NB4 (cell line): ENCODE data around the gene NTSR2.

Experiments
- DNase-seq: peaks from one replicate; pipeline ENCODE4 v3.0.0; 2010; ENCODE audit warnings: low read depth
- H3K4me3 ChIP-seq: one replicate; pipeline ENCODE4 v1.5.1; 2011; ENCODE audit warnings: mild to moderate bottlenecking, low read depth, low read length, moderate library complexity
- MYC ChIP-seq: IDR thresholded peaks from 2 replicates; pipeline ENCODE4 v1.6.1; 2011; ENCODE audit warnings: low read depth, low read length
- POLR2A ChIP-seq: IDR thresholded peaks from 2 replicates; pipeline ENCODE4 v1.6.1; 2011; ENCODE audit warnings: mild to moderate bottlenecking; ENCODE audit not compliant: insufficient read length; ENCODE audit errors: extremely low read depth
- TF ChIP-seq, protein P1 (sequence below): IDR thresholded peaks from one replicate; pipeline ENCODE4 v1.5.1; 2012; ENCODE audit warnings: low read depth, low read length
- TF ChIP-seq, protein P2 (sequence below): IDR thresholded peaks from 2 replicates; pipeline ENCODE4 v1.6.1; 2011; ENCODE audit warnings: low read depth, low read length

NTSR2 gene, protein sequence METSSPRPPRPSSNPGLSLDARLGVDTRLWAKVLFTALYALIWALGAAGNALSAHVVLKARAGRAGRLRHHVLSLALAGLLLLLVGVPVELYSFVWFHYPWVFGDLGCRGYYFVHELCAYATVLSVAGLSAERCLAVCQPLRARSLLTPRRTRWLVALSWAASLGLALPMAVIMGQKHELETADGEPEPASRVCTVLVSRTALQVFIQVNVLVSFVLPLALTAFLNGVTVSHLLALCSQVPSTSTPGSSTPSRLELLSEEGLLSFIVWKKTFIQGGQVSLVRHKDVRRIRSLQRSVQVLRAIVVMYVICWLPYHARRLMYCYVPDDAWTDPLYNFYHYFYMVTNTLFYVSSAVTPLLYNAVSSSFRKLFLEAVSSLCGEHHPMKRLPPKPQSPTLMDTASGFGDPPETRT

DNA sequence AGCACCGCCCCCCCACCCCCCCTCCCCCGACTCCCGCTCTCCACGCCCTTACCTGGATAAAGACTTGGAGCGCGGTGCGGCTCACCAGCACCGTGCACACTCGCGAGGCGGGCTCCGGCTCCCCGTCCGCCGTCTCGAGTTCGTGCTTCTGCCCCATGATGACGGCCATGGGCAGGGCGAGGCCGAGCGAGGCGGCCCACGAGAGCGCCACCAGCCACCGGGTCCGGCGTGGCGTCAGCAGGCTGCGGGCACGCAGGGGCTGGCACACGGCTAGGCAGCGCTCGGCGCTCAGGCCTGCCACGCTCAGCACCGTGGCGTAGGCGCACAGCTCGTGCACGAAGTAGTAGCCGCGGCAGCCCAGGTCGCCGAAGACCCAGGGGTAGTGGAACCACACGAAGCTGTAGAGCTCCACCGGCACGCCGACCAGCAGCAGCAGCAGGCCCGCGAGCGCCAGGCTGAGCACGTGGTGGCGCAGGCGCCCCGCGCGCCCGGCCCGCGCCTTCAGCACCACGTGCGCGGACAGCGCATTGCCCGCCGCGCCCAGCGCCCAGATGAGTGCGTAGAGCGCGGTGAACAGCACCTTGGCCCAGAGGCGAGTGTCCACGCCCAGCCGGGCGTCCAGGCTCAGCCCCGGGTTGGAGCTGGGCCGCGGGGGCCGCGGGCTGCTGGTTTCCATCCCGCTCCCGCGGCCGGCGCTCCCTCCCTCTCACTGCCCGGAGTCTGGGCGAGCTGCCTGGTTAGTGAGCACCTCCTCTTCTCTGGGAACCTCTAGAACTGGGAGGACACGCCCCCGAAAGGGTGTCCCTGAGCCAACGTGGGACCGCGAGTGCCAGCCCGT lies at the start of gene NTSR2:
TSS of gene NTSR2 (minus strand) at position 742 of the 838 bp plus-strand sequence. CDS start at position 676, 66 bp downstream.
- no peak within 1 kb of the TSS for H3K4me3 ChIP-seq
- DNase-seq: peak; percentile 55
- TF ChIP-seq, protein P1, sequence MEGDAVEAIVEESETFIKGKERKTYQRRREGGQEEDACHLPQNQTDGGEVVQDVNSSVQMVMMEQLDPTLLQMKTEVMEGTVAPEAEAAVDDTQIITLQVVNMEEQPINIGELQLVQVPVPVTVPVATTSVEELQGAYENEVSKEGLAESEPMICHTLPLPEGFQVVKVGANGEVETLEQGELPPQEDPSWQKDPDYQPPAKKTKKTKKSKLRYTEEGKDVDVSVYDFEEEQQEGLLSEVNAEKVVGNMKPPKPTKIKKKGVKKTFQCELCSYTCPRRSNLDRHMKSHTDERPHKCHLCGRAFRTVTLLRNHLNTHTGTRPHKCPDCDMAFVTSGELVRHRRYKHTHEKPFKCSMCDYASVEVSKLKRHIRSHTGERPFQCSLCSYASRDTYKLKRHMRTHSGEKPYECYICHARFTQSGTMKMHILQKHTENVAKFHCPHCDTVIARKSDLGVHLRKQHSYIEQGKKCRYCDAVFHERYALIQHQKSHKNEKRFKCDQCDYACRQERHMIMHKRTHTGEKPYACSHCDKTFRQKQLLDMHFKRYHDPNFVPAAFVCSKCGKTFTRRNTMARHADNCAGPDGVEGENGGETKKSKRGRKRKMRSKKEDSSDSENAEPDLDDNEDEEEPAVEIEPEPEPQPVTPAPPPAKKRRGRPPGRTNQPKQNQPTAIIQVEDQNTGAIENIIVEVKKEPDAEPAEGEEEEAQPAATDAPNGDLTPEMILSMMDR: no peak
- TF ChIP-seq, protein P2, sequence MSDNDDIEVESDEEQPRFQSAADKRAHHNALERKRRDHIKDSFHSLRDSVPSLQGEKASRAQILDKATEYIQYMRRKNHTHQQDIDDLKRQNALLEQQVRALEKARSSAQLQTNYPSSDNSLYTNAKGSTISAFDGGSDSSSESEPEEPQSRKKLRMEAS: no peak
- TF ChIP-seq POLR2A (no peak), MYC (no peak)

DNA sequence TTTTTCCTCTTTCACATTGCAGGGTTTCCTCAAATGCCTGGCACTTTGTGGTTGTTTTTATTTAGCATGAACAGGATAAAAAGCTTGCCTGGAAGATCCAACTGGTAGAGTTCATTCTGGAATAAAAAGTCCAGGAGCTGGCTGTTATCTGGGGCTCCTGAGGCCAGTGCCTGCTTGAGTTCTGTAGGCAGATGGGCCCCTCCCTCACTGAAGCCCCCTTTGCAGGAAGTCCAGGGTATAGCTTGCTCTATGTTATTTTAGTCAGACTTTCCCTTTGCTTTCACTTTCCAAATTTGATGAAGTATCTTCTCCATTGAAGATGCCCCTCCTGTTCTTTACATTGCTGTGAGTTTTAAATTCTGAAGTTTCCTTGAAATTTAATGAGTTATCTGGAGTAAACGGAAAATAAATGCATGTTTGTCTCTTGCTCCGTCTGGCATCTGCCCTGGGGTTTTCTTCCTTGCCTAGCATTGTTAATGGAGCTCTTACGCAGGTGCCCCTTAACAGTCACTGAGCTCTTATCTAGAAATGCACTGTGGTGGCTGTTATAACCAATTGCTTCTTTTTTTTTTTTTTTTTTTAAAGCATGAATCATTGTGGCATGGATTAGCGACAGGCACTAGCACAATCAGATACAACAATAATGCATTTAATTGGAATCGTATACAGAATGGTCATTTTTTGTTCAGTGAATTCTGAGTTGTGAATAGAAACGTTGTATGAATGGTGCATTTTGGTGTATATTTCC lies 49.4 kb upstream of the NTSR2 start:
- H3K4me3 ChIP-seq: no peak overlapping the region
- no peak for DNase-seq
- TF ChIP-seq, protein P2: no peak
- TF ChIP-seq POLR2A: no peak
- TF ChIP-seq, protein P1: no peak
- TF ChIP-seq MYC: no peak

DNA sequence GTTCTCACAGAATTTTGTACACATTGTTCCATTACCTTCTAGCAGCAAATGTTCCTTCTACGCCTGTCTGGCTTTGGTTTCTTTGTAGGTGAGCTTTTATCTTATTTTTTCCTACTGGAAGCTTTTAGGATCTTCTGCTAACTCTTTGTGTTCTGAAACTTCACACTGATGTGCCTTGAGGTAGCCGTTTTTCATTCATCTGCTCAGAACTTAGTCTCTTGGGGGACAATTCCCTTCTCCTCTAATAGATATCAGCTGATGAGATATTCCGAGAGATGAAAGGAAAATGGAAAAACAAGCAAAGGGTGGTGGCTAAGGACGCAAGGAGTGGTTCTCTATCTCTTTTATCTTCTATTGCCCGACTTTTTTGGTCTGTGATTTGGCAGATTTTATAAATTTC lies 48.6 kb upstream of the NTSR2 start:
- no peak for DNase-seq
- no peak overlapping the region for H3K4me3 ChIP-seq
- TF ChIP-seq, protein P2: no peak
- no peak for TF ChIP-seq MYC
- TF ChIP-seq, protein P1: no peak
- TF ChIP-seq POLR2A: no peak

DNA sequence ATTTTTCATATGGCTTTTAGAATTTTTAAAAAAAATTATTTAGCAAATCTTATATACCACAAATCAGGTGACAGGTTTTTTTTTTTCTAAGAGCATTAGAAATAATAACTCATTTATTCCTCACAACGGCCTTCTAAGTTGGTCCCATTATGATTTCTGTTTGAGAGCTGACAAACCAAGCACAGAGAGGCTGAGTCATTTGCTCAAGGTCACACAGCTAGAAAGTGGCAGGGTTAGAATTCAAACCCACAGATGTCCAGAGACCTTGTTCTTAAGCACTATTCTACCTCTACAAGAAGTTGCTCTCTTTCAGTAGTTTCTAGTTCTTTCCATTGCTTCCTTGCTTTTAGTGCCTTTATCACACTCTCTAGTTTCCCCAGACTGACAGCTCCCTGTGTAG lies 47.6 kb upstream of the NTSR2 start:
- no peak for DNase-seq
- TF ChIP-seq, protein P2: no peak
- TF ChIP-seq MYC: no peak
- no peak for TF ChIP-seq POLR2A
- TF ChIP-seq, protein P1: no peak

DNA sequence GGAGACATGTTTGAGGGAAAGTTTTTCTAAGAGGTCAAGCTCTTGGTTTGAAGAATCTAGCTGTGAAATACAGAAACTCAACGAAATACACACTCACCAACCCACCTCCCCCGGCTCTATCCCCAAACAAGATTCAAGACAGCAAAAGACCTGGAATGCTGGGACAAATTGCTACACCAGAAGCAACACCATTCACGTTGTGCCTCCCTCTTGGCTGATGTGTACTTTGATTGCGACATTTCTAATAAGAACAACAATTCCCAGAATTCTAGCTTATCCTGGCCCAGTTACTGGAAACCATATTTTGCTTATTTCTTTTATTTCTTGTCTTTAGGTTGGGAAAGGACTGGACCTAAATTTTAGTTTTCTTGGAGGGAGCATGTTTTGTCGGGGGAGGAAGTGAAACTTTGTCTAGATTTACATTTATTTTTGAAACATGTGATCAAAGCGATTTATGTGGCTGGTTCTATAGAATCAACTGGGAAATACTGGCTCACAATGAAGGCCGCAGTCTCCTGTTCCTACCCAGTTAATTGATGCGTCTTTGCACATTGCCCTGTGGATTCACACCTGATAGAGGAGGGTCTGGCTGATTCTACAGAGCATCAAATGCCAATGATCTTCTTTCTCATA lies 46.8 kb upstream of the NTSR2 start:
- DNase-seq: no peak
- H3K4me3 ChIP-seq: no peak overlapping the region
- TF ChIP-seq MYC (no peak), POLR2A (no peak)
- TF ChIP-seq, protein P1: no peak
- TF ChIP-seq, protein P2: no peak

More for the DNA sequence above, 47.6 kb upstream of the NTSR2 start:
- H3K4me3 ChIP-seq: no peak overlapping the region
